Subcutaneous abdominal adipose tissue (tissue), 5 donors: ENCODE results near the gene ACVR1.

Experiments
- H3K27ac ChIP-seq: one replicate; pipeline ENCODE4 v1.7.0; 2013; ENCODE audit warnings: low read depth, mild to moderate bottlenecking, inconsistent platforms, low read length, moderate library complexity
- H3K27me3 ChIP-seq, 5 donors: one replicate each; pipeline ENCODE4 v1.7.0; 2013; ENCODE audit warnings: low read length in 5 of 5, inconsistent platforms in 1 of 5; ENCODE audit not compliant: control insufficient read depth in 5 of 5, insufficient read depth in 4 of 5
- H3K36me3 ChIP-seq, 5 donors: one replicate each; pipeline ENCODE4 v1.7.0; 2013; ENCODE audit warnings: low read length in 5 of 5; ENCODE audit not compliant: control insufficient read depth in 5 of 5, insufficient read depth in 5 of 5
- H3K4me1 ChIP-seq, 5 donors: one replicate each; pipeline ENCODE4 v1.7.0; 2013; ENCODE audit warnings: low read length in 5 of 5, mild to moderate bottlenecking in 3 of 5, moderate library complexity in 1 of 5; ENCODE audit not compliant: control insufficient read depth in 5 of 5, insufficient read depth in 5 of 5
- H3K4me3 ChIP-seq, 5 donors: one replicate each; pipeline ENCODE4 v1.7.0; 2013; ENCODE audit warnings: low read length in 5 of 5, low read depth in 1 of 5
- H3K9ac ChIP-seq, 5 donors: one replicate each; pipeline ENCODE4 v1.7.0; 2013; ENCODE audit warnings: low read length in 5 of 5, mild to moderate bottlenecking in 4 of 5, moderate library complexity in 3 of 5
- H3K9me3 ChIP-seq, 5 donors: one replicate each; pipeline ENCODE4 v1.7.0; 2013; ENCODE audit warnings: low read length in 5 of 5; ENCODE audit not compliant: control insufficient read depth in 5 of 5
- donor health status: healthy.
- donor health status: healthy.
- donor health status: healthy.
- donor health status: healthy.
- donor health status: healthy.

The ACVR1 gene

DNA sequence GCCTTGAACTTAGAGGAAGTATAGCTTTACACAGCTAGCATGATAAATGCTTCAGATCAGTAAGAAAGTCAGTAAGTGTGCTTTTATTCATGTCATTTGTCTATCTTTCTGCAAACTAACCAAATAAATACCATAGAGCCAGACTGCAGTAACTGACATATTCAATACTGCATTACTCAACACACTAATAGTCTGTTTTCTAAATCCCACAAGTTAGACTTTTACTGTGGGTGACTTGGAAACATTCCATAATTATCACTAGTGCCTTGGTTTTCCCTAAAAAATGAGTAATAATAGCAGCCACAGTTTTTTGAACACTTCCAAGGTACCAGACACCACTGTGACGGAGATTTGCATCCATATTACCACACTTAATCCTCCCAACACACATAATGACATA, 33.0 kb downstream of the ACVR1 start:
- peaks cover 2 to 42% (median 38%) of the 10 kb centered on the region in 5 donors for H3K4me1 ChIP-seq
- peaks cover 0 to 3% (median 0%) of the 10 kb centered on the region in 5 donors for H3K36me3 ChIP-seq
- H3K27ac ChIP-seq = no peak overlapping the region
- no peaks in the 10 kb centered on the region for H3K27me3 ChIP-seq
- H3K9ac ChIP-seq = no peak overlapping the region
- no peaks in the 10 kb centered on the region for H3K9me3 ChIP-seq
- H3K4me3 ChIP-seq = no peak overlapping the region

GRCh38 chr2:157842106-157842879, 33.8 kb downstream of the ACVR1 start:
- H3K4me1 ChIP-seq = peaks cover 2 to 49% (median 44%) of the 10 kb centered on the region in 5 donors

DNA sequence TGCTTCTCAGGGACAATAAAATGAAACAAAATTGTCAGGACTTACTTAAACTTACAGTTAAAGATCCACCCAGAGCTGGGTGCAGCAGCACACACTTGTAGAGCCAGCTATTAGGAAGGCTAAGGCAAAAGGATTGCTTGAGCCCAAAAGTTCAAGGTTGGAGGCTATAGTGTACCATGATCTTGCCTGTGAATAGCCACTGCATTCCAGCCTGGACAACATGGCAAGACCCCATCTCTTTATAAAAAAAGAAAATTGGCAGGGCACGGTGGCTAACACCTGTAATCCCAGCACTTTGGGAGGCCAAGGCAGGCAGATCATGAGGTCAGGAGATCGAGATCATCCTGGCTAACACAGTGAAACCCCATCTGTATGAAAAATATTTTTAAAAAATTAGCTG, 34.6 kb downstream of the ACVR1 start:
- H3K4me3 ChIP-seq = no peak overlapping the region
- no peak overlapping the region for H3K27ac ChIP-seq
- no peaks in the 10 kb centered on the region for H3K27me3 ChIP-seq
- no peak overlapping the region for H3K9ac ChIP-seq
- no peaks in the 10 kb centered on the region for H3K9me3 ChIP-seq
- H3K4me1 ChIP-seq = peaks cover 2 to 49% (median 44%) of the 10 kb centered on the region in 5 donors
- peaks cover 0 to 4% (median 0%) of the 10 kb centered on the region in 5 donors for H3K36me3 ChIP-seq

More at GRCh38 chr2:157842106-157842879, 33.8 kb downstream of the ACVR1 start:
- H3K27me3 ChIP-seq = no peaks in the 10 kb centered on the region
- peaks cover 0 to 3% (median 0%) of the 10 kb centered on the region in 5 donors for H3K36me3 ChIP-seq
- no peak overlapping the region for H3K9ac ChIP-seq
- H3K27ac ChIP-seq = no peak overlapping the region
- H3K4me3 ChIP-seq = no peak overlapping the region
- no peaks in the 10 kb centered on the region for H3K9me3 ChIP-seq

DNA sequence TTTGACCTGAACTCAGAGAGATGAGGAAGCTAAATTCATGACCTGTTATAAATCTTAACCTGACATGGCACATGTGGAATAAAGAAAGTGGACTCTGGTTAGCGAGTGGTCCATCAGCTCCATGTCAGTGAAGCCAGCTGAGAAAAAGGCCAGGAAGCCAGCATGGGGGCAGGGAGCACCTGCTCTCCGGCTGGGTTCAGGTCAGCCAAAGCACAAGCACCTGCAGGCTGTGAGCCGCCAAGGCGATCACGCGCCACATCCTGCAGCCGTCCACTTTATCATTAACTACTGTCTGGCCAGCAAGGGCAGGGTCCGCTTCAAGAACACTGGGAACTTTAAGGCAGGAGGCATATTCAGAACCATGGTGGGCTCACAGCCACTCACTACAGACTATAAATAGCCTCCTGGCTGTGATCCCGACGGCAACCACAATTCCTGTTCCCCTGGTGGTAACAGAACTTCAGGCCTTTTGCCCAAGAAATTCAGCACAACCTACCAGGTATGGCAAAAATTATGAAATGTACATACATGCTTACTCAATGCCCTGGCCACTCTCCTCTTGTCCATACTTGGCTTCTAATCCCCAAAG, 35.5 kb downstream of the ACVR1 start:
- Histone ChIP-seq H3K27ac (no peak overlapping the region), H3K27me3 (no peaks in the 10 kb centered on the region), H3K9me3 (no peaks in the 10 kb centered on the region), H3K36me3 (peaks cover 0 to 5% (median 0%) of the 10 kb centered on the region in 5 donors), H3K4me1 (peaks cover 2 to 49% (median 44%) of the 10 kb centered on the region in 5 donors), H3K9ac (no peak overlapping the region), H3K4me3 (no peak overlapping the region)

DNA sequence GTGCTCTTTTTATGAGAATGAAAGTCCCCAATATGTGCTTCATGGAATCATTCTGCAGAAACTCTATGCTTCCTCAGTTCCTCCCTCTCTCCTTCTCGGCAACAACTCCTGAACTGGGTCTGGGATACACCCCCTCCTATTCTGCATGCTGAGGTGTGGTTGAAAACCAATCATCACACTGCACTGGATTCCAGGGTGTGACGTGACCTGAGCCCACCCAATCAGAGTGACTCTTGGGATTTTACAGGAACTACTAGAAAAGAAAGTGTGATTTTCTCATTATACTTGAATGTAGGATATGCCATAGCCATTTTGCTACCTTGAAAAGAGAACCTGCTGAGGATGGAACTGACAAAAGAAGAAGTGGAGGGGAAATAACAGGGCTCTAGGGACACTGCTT, 36.3 kb downstream of the ACVR1 start:
- Histone ChIP-seq H3K27ac (no peak overlapping the region), H3K36me3 (peaks cover 0 to 2% (median 0%) of the 10 kb centered on the region in 5 donors), H3K9ac (no peak overlapping the region), H3K4me3 (no peak overlapping the region), H3K4me1 (peaks cover 2 to 49% (median 44%) of the 10 kb centered on the region in 5 donors), H3K27me3 (no peaks in the 10 kb centered on the region), H3K9me3 (no peaks in the 10 kb centered on the region)

DNA sequence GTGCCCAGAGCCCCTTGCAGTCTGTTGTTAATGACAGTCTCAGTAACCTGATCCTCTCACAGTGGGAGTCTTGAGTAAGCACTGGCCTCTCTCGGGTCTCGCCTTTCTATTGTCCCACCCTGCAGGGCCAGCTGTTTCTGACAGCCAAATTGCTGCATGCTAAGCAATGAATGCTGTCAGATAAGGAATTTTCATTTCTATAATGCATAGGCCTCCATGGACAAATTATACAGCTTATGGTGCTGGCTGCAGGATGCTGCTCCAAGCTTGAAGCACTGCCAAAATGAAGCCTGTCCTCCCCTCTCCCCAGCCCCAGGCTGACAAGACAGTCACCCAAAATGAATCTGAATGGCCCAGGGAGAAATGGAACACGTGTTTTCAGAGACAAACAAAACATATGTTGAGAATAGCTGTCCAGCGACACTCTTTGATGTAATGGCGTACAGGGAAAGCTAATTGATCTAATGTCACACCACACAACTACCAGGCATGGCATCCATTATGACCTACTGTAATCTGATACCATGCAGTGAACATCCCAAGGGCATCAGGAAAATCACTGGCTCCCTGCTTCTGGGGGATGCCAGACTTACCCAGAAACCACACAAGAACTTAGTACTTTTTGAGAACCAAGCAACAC, 36.8 kb downstream of the ACVR1 start:
- H3K9ac ChIP-seq = no peak overlapping the region
- H3K36me3 ChIP-seq = peaks cover 0 to 2% (median 0%) of the 10 kb centered on the region in 5 donors
- peak overlapping the region; percentile 73 for H3K27ac ChIP-seq
- H3K27me3 ChIP-seq = no peaks in the 10 kb centered on the region
- H3K4me3 ChIP-seq = no peak overlapping the region
- peaks cover 2 to 49% (median 44%) of the 10 kb centered on the region in 5 donors for H3K4me1 ChIP-seq
- no peaks in the 10 kb centered on the region for H3K9me3 ChIP-seq

GRCh38 chr2:157838442-157839161, 37.5 kb downstream of the ACVR1 start:
- Histone ChIP-seq H3K4me1 (peaks cover 2 to 49% (median 44%) of the 10 kb centered on the region in 5 donors), H3K9me3 (no peaks in the 10 kb centered on the region), H3K27ac (peak overlapping the region; percentile 73), H3K4me3 (peak overlapping the region; percentile 54 to 66 (median 61)), H3K27me3 (no peaks in the 10 kb centered on the region), H3K36me3 (peaks cover 0 to 2% (median 0%) of the 10 kb centered on the region in 5 donors), H3K9ac (peak overlapping the region in 4 of 5 donors; percentile 17 to 69 (median 50))

- H3K36me3 ChIP-seq = peaks cover 0 to 2% (median 0%) of the 10 kb centered on the region in 5 donors
- H3K27ac ChIP-seq = peak overlapping the region; percentile 73
- H3K9me3 ChIP-seq = no peaks in the 10 kb centered on the region
- peaks cover 2 to 47% (median 44%) of the 10 kb centered on the region in 5 donors for H3K4me1 ChIP-seq
- peak overlapping the region in 4 of 5 donors; percentile 33 to 69 (median 60) for H3K9ac ChIP-seq
- H3K27me3 ChIP-seq = no peaks in the 10 kb centered on the region
- peak overlapping the region; percentile 54 to 66 (median 61) for H3K4me3 ChIP-seq
These were observed 38.2 kb downstream of the ACVR1 start for GRCh38 chr2:157837851-157838441.

DNA sequence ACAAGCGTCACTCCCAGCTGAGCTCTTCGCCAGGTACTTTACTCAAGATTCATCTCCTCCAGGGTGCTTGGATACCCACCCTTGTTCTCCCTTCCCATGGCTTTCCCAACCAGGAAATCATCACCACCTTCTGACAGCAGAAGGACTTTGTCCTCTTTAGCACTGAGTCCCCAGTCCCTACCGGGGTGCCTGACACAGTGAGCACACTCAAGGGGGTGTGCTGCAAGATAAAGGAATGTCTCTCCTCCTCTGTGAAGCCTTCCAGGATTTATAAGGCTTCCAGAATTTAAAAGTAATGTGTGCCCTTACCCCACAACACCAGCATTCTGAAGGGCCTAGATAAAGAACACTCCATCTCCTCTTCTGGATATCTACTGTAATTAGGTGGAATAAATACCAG, 39.6 kb downstream of the ACVR1 start:
- no peak overlapping the region for H3K4me3 ChIP-seq
- no peaks in the 10 kb centered on the region for H3K27me3 ChIP-seq
- H3K36me3 ChIP-seq = peaks cover 0 to 2% (median 0%) of the 10 kb centered on the region in 5 donors
- no peaks in the 10 kb centered on the region for H3K9me3 ChIP-seq
- no peak overlapping the region for H3K27ac ChIP-seq
- peaks cover 2 to 39% (median 36%) of the 10 kb centered on the region in 5 donors for H3K4me1 ChIP-seq
- H3K9ac ChIP-seq = no peak overlapping the region
